Jurkat, Clone E6-1 (cell line): ENCODE measurements around the gene HDAC4.

Experiments used
- DNase-seq: peaks from one replicate; pipeline ENCODE4 v3.0.0-alpha.2; 2011; ENCODE audit warnings: low read depth, low spot score
- H3K4me3 ChIP-seq: 2 replicates; pipeline ENCODE4 v1.5.1; 2011; ENCODE audit warnings: mild to moderate bottlenecking, low read length, control low read depth, moderate library complexity

Gene HDAC4

GRCh38 chr2:239431536-239431935, 30.7 kb upstream of the HDAC4 start:
- no peak for DNase-seq

GRCh38 chr2:239429473-239430350, 28.9 kb upstream of the HDAC4 start:
- no peak for DNase-seq
- H3K4me3 ChIP-seq = no peak overlapping the region

More at GRCh38 chr2:239431536-239431935, 30.7 kb upstream of the HDAC4 start:
- no peak overlapping the region for H3K4me3 ChIP-seq

GRCh38 chr2:239425631-239426030, 24.8 kb upstream of the HDAC4 start:
- H3K4me3 ChIP-seq = no peak overlapping the region
- no peak for DNase-seq

- no peak overlapping the region for H3K4me3 ChIP-seq
- DNase-seq = no peak
Observed at GRCh38 chr2:239424337-239425045, 23.7 kb upstream of the HDAC4 start.

GRCh38 chr2:239423551-239423950, 22.7 kb upstream of the HDAC4 start:
- H3K4me3 ChIP-seq = no peak overlapping the region
- DNase-seq = no peak

GRCh38 chr2:239421851-239422250, 21.0 kb upstream of the HDAC4 start:
- H3K4me3 ChIP-seq = no peak overlapping the region
- no peak for DNase-seq

- H3K4me3 ChIP-seq = no peak overlapping the region
- DNase-seq = no peak
Observed at GRCh38 chr2:239420082-239420481, 19.3 kb upstream of the HDAC4 start.

- no peak overlapping the region for H3K4me3 ChIP-seq
- DNase-seq = no peak
Observed at GRCh38 chr2:239418918-239419317, 18.1 kb upstream of the HDAC4 start.

- no peak overlapping the region for H3K4me3 ChIP-seq
- DNase-seq = no peak
Observed at GRCh38 chr2:239412905-239413603, 12.2 kb upstream of the HDAC4 start.

- H3K4me3 ChIP-seq = no peak overlapping the region
- DNase-seq = no peak
Observed at GRCh38 chr2:239411549-239412319, 10.9 kb upstream of the HDAC4 start.

- no peak for DNase-seq
Observed at GRCh38 chr2:239411117-239411516, 10.3 kb upstream of the HDAC4 start.

GRCh38 chr2:239409976-239410375, 9.2 kb upstream of the HDAC4 start:
- DNase-seq = no peak
- no peak overlapping the region for H3K4me3 ChIP-seq

More at GRCh38 chr2:239411117-239411516, 10.3 kb upstream of the HDAC4 start:
- H3K4me3 ChIP-seq = no peak overlapping the region

- no peak for DNase-seq
- no peak overlapping the region for H3K4me3 ChIP-seq
Observed at GRCh38 chr2:239407112-239407511, 6.3 kb upstream of the HDAC4 start.

GRCh38 chr2:239406316-239406995, 5.6 kb upstream of the HDAC4 start:
- H3K4me3 ChIP-seq = no peak overlapping the region
- DNase-seq = no peak

- H3K4me3 ChIP-seq = no peak overlapping the region
- no peak for DNase-seq
Observed at GRCh38 chr2:239405071-239405470, 4.3 kb upstream of the HDAC4 start.

- DNase-seq = no peak
- H3K4me3 ChIP-seq = peak overlapping the region; percentile 78
Observed at GRCh38 chr2:239402666-239403065, 1.8 kb upstream of the HDAC4 start.

GRCh38 chr2:239401881-239402233, 1.0 kb upstream of the HDAC4 start:
- DNase-seq = peak; percentile 82
- peak overlapping the region; percentile 78 for H3K4me3 ChIP-seq

GRCh38 chr2:239401067-239401880, 454 bp upstream of the HDAC4 start:
- peak overlapping the region; percentile 78 for H3K4me3 ChIP-seq
- DNase-seq = peak; percentile 97
